HepG2 (cell line): ENCODE data around the gene SNHG17. TPM values are rescaled to one million over a fixed set of nuclear protein-coding genes. Genes with fewer than 3 reads are reported as not detected.
A peak's percentile ranks its signal among the peaks of the same experiment; 100 is the strongest.

Source experiments
- E2F5 ChIP-seq: sonication (generic); formaldehyde crosslinking; conservative IDR thresholded peaks from 2 replicates; pipeline ENCODE4 v1.4.0; 2020; ENCODE audit warnings: missing genetic modification reagents
- FOXP1 ChIP-seq, 2 experiments: fragments of 450-650 bp in 1 of 2; IDR thresholded peaks; 2 replicates each; pipeline ENCODE4 v1.6.1; 2017 to 2018; ENCODE audit warnings: antibody characterized with exemption in 1 of 2
- MED13 ChIP-seq: sonication (generic); formaldehyde crosslinking; IDR thresholded peaks from 2 replicates; pipeline ENCODE4 v1.5.0; 2020; ENCODE audit warnings: missing genetic modification reagents
- MEIS1 ChIP-seq: sonication (generic); formaldehyde crosslinking; IDR thresholded peaks from 2 replicates; pipeline ENCODE4 v1.9.0; 2021; ENCODE audit warnings: mild to moderate bottlenecking, missing genetic modification reagents, moderate library complexity, borderline replicate concordance
- MYC ChIP-seq: sonication (generic); formaldehyde crosslinking; IDR thresholded peaks from 2 replicates; pipeline ENCODE4 v1.9.0; 2021; ENCODE audit warnings: missing genetic modification reagents, borderline replicate concordance
- RAD21 ChIP-seq: fragments of 450-650 bp; formaldehyde crosslinking; IDR thresholded peaks from 2 replicates; pipeline ENCODE4 v1.5.0; 2020; ENCODE audit warnings: mild to moderate bottlenecking
- YY1 ChIP-seq: IDR thresholded peaks from 2 replicates; pipeline ENCODE4 v1.6.1; 2011; ENCODE audit warnings: low read length, low read depth, moderate library complexity, mild to moderate bottlenecking; ENCODE audit not compliant: insufficient read depth, insufficient replicate concordance
- ZFP90 ChIP-seq: sonication (generic); formaldehyde crosslinking; IDR thresholded peaks from 2 replicates; pipeline ENCODE4 v1.8.0; 2022; ENCODE audit warnings: missing genetic modification reagents, mild to moderate bottlenecking, inconsistent platforms, borderline replicate concordance
- ZMYM4 ChIP-seq: sonication (generic); formaldehyde crosslinking; IDR thresholded peaks from 2 replicates; pipeline ENCODE4 v1.8.1; 2023; ENCODE audit warnings: mild to moderate bottlenecking, missing genetic modification reagents
- ZNF335 ChIP-seq: sonication (generic); formaldehyde crosslinking; IDR thresholded peaks from 2 replicates; pipeline ENCODE4 v1.4.0; 2020; ENCODE audit warnings: missing genetic modification reagents
- ZNF546 ChIP-seq: sonication (generic); formaldehyde crosslinking; conservative IDR thresholded peaks from 2 replicates; pipeline ENCODE4 v1.8.1; 2023; ENCODE audit warnings: mild to moderate bottlenecking, missing genetic modification reagents
- ZNF547 ChIP-seq: sonication (generic); formaldehyde crosslinking; IDR thresholded peaks from 2 replicates; pipeline ENCODE4 v1.5.1; 2020; ENCODE audit warnings: mild to moderate bottlenecking, missing genetic modification reagents
- polyA plus RNA-seq, 8 experiments: library from polyadenylated mRNA; depleted of rRNA in 3 of 8; stranded (reverse) in 7 of 8; unstranded in 1 of 8; fragments of >200 nt; fragmentation: Illumina TruSeq in 4 of 8; extraction: Trizol in 4 of 8; gene quantifications; 2 replicates each; pipeline versions ENCODE4 v1.2.1 to v1.2.3, GENCODE V29; 2011 to 2016; ENCODE audit warnings: low read depth in 4 of 8, missing spikeins in 1 of 8, mixed read lengths in 1 of 8; ENCODE audit not compliant: insufficient read depth in 1 of 8
- total RNA-seq, 5 experiments: library from RNA; depleted of rRNA; stranded (reverse); fragments of >200 nt; fragmentation: Illumina TruSeq; extraction: Trizol; gene quantifications; 2 replicates each; pipeline ENCODE4 v1.2.3, GENCODE V29; 2016; ENCODE audit warnings: low read depth in 1 of 5
- TF ChIP-seq, protein P1 (sequence below): IDR thresholded peaks from 2 replicates; pipeline ENCODE4 v1.6.1; 2016; ENCODE audit warnings: low read depth, control low read depth
- TF ChIP-seq, protein P2 (sequence below): sonication (generic); formaldehyde crosslinking; IDR thresholded peaks from 2 replicates; pipeline ENCODE4 v1.5.0; 2020; ENCODE audit warnings: missing genetic modification reagents, mild to moderate bottlenecking, borderline replicate concordance
- TF ChIP-seq, protein P3 (sequence below): sonication (generic); formaldehyde crosslinking; IDR thresholded peaks from 2 replicates; pipeline ENCODE4 v1.4.0; 2020; ENCODE audit warnings: missing genetic modification reagents, mild to moderate bottlenecking, borderline replicate concordance
- TF ChIP-seq, protein P4 (sequence below): sonication (generic); formaldehyde crosslinking; IDR thresholded peaks from 2 replicates; pipeline ENCODE4 v1.5.0; 2020; ENCODE audit warnings: mild to moderate bottlenecking, missing genetic modification reagents
- TF ChIP-seq, protein P5 (sequence below): sonication (generic); formaldehyde crosslinking; IDR thresholded peaks from 2 replicates; pipeline ENCODE4 v1.5.0; 2020; ENCODE audit warnings: missing genetic modification reagents, mild to moderate bottlenecking, borderline replicate concordance
- TF ChIP-seq, protein P6 (sequence below): IDR thresholded peaks from 2 replicates; pipeline ENCODE4 v1.6.1; 2018; ENCODE audit warnings: missing genetic modification reagents, mild to moderate bottlenecking, missing compliant biosample characterization

Gene SNHG17
- total and polyA plus RNA-seq, 2 of the 13 experiments (the other 11 are each of a cell fraction or from before 2014, with no cell fraction given), result 26.2 to 41.2 TPM

DNA sequence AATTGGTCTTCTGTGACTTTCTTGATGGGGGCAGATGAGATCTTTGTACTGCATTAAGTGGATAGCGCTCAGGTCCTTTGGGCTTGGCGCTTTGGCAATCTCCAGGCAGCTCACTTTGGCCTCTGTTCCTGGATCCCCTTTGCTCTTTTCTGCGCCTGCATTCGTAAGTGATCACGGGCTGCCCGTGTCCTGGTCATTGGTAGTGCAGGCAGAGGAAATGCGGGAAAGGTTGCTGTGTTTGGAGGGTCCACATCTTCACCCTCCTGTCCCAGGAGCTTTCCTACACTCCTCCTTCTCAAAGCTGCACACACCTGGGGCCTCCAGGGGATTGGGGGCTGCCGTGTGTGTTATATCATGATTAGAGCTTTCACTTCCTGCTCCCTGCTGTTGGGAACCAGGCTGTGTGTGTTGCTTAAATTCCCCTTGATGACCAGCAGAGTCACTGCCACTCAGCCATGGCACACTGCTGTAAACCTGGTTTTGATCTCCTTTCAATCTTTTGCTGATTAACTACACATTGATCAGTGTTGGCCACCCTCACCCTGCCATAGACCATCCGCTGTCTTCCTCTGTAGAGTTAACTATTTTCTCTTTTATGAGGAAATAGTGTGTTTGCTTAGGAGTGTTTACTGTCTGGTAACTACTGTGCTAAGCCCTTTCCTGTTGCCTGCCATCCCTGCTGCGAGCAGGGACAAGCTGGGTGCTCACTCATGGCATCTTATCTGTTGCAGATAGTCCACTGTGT is 13.0 kb upstream of the SNHG17 start (continued):
- TF ChIP-seq, protein P1, sequence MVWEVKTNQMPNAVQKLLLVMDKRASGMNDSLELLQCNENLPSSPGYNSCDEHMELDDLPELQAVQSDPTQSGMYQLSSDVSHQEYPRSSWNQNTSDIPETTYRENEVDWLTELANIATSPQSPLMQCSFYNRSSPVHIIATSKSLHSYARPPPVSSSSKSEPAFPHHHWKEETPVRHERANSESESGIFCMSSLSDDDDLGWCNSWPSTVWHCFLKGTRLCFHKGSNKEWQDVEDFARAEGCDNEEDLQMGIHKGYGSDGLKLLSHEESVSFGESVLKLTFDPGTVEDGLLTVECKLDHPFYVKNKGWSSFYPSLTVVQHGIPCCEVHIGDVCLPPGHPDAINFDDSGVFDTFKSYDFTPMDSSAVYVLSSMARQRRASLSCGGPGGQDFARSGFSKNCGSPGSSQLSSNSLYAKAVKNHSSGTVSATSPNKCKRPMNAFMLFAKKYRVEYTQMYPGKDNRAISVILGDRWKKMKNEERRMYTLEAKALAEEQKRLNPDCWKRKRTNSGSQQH (CRISPR knock-in tag), result peak; percentile 56; the same call in 1 of the 2 replicates
- TF ChIP-seq, protein P2, sequence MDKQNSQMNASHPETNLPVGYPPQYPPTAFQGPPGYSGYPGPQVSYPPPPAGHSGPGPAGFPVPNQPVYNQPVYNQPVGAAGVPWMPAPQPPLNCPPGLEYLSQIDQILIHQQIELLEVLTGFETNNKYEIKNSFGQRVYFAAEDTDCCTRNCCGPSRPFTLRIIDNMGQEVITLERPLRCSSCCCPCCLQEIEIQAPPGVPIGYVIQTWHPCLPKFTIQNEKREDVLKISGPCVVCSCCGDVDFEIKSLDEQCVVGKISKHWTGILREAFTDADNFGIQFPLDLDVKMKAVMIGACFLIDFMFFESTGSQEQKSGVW (CRISPR knock-in tag), result no peak
- TF ChIP-seq, protein P3, sequence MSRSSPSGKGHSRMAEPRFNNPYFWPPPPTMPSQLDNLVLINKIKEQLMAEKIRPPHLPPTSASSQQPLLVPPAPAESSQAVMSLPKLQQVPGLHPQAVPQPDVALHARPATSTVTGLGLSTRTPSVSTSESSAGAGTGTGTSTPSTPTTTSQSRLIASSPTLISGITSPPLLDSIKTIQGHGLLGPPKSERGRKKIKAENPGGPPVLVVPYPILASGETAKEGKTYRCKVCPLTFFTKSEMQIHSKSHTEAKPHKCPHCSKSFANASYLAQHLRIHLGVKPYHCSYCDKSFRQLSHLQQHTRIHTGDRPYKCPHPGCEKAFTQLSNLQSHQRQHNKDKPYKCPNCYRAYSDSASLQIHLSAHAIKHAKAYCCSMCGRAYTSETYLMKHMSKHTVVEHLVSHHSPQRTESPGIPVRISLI (CRISPR knock-in tag), result no peak
- TF ChIP-seq YY1 (peak; percentile 6), ZNF546 (CRISPR knock-in tag) (no peak), ZFP90 (peak; percentile 62; the same call in 1 of the 2 replicates), RAD21 (CRISPR knock-in tag) (no peak), E2F5 (CRISPR knock-in tag) (no peak), ZMYM4 (CRISPR knock-in tag) (peak; percentile 63; the same call in 1 of the 2 replicates), ZNF547 (peak; percentile 77), MED13 (CRISPR knock-in tag) (no peak), FOXP1 (IDR thresholded peaks at IDR 0.05) (peak; percentile 71), FOXP1 (CRISPR knock-in tag; IDR thresholded peaks at IDR 0.05) (peak; percentile 90), MYC (0 out of 2 replicates have a peak, but pooled peaks have one; percentile 54), ZNF335 (CRISPR knock-in tag) (peak; percentile 25; the same call in 1 of the 2 replicates), MEIS1 (CRISPR knock-in tag) (no peak)
- TF ChIP-seq, protein P4, sequence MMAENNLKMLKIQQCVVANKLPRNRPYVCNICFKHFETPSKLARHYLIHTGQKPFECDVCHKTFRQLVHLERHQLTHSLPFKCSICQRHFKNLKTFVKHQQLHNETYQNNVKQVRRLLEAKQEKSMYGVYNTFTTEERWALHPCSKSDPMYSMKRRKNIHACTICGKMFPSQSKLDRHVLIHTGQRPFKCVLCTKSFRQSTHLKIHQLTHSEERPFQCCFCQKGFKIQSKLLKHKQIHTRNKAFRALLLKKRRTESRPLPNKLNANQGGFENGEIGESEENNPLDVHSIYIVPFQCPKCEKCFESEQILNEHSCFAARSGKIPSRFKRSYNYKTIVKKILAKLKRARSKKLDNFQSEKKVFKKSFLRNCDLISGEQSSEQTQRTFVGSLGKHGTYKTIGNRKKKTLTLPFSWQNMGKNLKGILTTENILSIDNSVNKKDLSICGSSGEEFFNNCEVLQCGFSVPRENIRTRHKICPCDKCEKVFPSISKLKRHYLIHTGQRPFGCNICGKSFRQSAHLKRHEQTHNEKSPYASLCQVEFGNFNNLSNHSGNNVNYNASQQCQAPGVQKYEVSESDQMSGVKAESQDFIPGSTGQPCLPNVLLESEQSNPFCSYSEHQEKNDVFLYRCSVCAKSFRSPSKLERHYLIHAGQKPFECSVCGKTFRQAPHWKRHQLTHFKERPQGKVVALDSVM (CRISPR knock-in tag), result no peak
- TF ChIP-seq, protein P5, sequence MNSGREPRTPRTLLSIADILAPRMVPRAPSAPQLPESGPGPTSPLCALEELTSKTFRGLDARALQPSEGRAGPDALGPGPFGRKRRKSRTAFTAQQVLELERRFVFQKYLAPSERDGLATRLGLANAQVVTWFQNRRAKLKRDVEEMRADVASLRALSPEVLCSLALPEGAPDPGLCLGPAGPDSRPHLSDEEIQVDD (CRISPR knock-in tag), result no peak
- TF ChIP-seq, protein P6, sequence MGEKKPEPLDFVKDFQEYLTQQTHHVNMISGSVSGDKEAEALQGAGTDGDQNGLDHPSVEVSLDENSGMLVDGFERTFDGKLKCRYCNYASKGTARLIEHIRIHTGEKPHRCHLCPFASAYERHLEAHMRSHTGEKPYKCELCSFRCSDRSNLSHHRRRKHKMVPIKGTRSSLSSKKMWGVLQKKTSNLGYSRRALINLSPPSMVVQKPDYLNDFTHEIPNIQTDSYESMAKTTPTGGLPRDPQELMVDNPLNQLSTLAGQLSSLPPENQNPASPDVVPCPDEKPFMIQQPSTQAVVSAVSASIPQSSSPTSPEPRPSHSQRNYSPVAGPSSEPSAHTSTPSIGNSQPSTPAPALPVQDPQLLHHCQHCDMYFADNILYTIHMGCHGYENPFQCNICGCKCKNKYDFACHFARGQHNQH, result peak; percentile 43; the same call in 1 of the 2 replicates
